Fibroblast of the aortic adventitia (primary cell): ENCODE measurements around the gene DUOXA1. TPM values are rescaled to one million over a fixed set of nuclear protein-coding genes. Genes with fewer than 3 reads are reported as not detected.
A peak's percentile ranks its signal among the peaks of the same experiment; 100 is the strongest.

Source experiments
- DNase-seq: peaks from one replicate; pipeline ENCODE4 v3.0.0-alpha.2; 2010; ENCODE audit warnings: low read depth
- H3K4me3 ChIP-seq: 2 replicates; pipeline ENCODE4 v1.5.1; 2011; ENCODE audit warnings: low read depth, mild to moderate bottlenecking, control low read depth, low read length, moderate library complexity
- CTCF ChIP-seq: IDR thresholded peaks from 2 replicates; pipeline ENCODE4 v1.5.1; 2011; ENCODE audit warnings: mild to moderate bottlenecking, low read length, control low read depth, inconsistent platforms; ENCODE audit not compliant: insufficient read depth
- total RNA-seq: library from RNA; depleted of rRNA; stranded (reverse); fragments of >200 nt; gene quantifications from 2 replicates; pipeline ENCODE4 v1.2.3, GENCODE V29; 2012; ENCODE audit warnings: low replicate concordance

The DUOXA1 gene
- total RNA-seq, 1 donor = 0.36 TPM

DNA sequence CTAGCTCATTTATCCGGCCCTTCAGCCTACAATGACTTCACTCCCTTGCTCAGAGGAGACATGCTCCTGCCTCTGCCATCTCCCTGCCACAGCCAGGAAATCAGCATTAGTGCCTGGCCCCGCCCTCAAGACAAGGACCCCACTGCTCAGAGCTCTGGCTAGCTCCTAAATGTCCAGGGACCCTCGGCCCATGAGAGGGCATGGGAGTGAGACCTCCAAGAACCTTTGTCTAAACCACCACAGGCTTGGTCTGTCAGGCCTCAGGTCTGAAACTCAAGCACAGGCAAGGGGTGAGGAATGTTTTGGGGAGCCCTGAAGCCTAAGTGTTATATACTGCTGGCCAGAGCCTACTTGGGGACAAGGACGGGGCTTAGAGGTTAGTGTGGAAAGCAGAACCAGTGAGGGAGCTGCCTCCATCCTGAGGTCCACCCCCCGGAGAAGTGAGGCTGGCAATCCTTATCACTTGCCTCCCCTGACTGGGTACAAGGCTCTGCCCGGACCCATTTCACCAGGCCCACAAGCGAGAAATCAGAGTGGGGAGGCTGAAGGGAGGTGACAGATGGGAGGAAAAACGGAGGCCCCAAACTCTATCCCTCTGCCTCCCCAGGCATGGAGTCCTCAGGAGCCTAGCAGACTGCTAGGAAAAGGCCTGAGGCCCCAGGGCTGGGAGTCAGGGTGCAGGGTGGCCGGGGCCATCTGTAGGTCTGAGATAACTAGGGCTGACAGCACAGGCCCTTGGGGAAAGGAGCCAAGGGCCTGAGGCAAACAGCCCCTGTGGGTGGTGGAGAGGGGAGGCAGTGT, 39.3 kb upstream of the DUOXA1 start:
- TF ChIP-seq CTCF = no peak
- DNase-seq = no peak
- H3K4me3 ChIP-seq = no peak overlapping the region

DNA sequence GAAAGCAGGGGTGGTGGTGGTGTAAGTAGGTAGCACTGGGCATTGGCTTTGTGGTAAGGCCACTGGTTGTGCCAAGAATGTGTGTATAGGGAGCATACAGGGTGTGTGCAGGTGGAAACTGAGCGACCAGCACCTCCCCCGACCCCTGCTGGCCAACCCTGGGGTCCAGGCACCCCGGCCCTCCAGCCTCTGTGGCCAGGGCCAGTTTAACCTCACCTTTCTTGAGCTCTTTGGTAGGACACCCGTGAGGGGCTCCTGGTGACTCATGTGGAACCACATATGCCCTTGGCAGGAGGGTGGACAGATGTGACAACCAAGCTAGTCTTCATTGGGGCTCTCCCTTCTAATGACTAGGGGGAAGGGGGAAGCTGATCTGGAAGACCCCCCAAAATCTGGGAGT, 38.6 kb upstream of the DUOXA1 start:
- TF ChIP-seq CTCF = no peak
- no peak for DNase-seq
- no peak overlapping the region for H3K4me3 ChIP-seq

GRCh38 chr15:45167631-45168205, 38.0 kb upstream of the DUOXA1 start:
- no peak for TF ChIP-seq CTCF
- H3K4me3 ChIP-seq = peak overlapping the region; percentile 59
- no peak for DNase-seq

DNA sequence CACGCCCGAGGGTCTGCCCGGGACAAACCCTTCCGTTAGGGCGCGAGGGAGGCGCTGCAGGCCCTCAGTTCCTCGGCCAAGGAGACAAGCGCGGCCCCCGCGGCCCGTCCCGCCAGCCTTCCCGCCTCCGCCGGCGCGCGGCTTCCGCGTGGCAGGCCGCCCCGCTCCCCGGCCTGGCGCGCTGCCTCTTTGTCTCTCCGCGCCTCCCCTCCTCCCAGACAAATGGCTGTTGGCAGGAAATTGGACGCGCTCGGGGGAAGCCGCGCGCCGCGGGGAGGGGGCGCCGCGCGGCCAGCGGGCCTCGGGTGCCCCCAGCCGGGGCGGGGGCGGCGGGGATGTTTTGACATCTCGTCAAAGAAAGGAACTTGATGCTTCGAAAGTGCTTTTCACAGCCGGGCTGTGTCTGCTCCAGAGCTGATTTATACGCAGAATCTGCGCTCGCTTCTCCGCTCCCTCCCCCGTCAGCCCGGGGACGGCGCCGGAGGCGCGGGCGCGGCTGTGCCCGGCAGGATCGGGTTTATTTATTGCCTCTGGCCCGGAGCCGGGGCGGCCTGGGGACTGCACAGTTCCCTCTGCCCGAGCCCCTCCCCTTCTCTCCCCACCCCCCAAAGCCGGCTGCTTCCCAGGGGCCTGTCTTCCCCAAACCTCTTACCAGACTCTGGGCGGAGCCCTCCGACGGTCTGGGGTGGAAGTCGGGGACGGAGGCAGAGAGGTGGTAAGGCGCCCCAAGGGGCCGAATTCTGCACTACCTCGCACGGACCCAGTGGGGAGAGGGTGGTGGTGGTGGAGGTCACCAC, 37.4 kb upstream of the DUOXA1 start:
- H3K4me3 ChIP-seq = peak overlapping the region; percentile 59
- peak; percentile 80 for DNase-seq
- TF ChIP-seq CTCF = peak; percentile 73

GRCh38 chr15:45165536-45165935, 35.9 kb upstream of the DUOXA1 start:
- DNase-seq = no peak
- no peak for TF ChIP-seq CTCF
- no peak overlapping the region for H3K4me3 ChIP-seq

- no peak overlapping the region for H3K4me3 ChIP-seq
- no peak for DNase-seq
- no peak for TF ChIP-seq CTCF
Measured at GRCh38 chr15:45164914-45165313, 35.2 kb upstream of the DUOXA1 start.
